IMR-90 (cell line): ENCODE measurements around the gene ALG1. TPM values are rescaled to one million over a fixed set of nuclear protein-coding genes. Genes with fewer than 3 reads are reported as not detected.

Source experiments
- ATAC-seq: fragments of 200-7000 bp; cut with Tn5 transposase; 2 replicates; pipeline ENCODE4 v1.9.1; 2020; ENCODE audit warnings: low read depth, mild to moderate bottlenecking, moderate library complexity
- BruUV-seq: library from RNA; stranded (reverse); fragments of 400-500 nt; replicated peaks from 2 replicates; lab custom pipeline; 2021; lab: Mats Ljungman, UMichigan
- CTCF ChIA-PET: fragments of 300-600 bp; formaldehyde crosslinking; extraction: SDS; loops from one replicate; lab custom pipeline; 2021; ENCODE audit warnings: antibody characterized with exemption; lab: Yijun Ruan, JAX
- POLR2A ChIA-PET: fragments of 300-600 bp; sonication (Branson Sonifier 250); formaldehyde crosslinking; loops from one replicate; lab custom pipeline; 2022; ENCODE audit warnings: antibody characterized with exemption; ENCODE audit not compliant: unreplicated experiment; lab: Charles Lee
- DNase-seq: peaks from one replicate; pipeline ENCODE4 v3.0.0; 2013
- H2AFZ ChIP-seq: replicated peaks from 2 replicates; pipeline ENCODE3; 2013; ENCODE audit warnings: low read length, mild to moderate bottlenecking; ENCODE audit not compliant: poor library complexity
- H2AK5ac ChIP-seq: 2 replicates; pipeline ENCODE4 v1.6.1; 2013; ENCODE audit warnings: low read depth, low read length, inconsistent platforms
- H2AK9ac ChIP-seq: replicated peaks from 2 replicates; pipeline ENCODE3; 2013; ENCODE audit warnings: mild to moderate bottlenecking, low read depth, low read length, moderate library complexity; ENCODE audit not compliant: poor library complexity
- H2BK120ac ChIP-seq: 2 replicates; pipeline ENCODE4 v1.6.1; 2013; ENCODE audit warnings: low read depth, low read length, inconsistent platforms
- H2BK15ac ChIP-seq: 3 replicates; pipeline ENCODE4 v1.6.1; 2013; ENCODE audit warnings: low read depth, low read length, inconsistent platforms
- H2BK20ac ChIP-seq: 2 replicates; pipeline ENCODE4 v1.6.1; 2013; ENCODE audit warnings: low read depth, mild to moderate bottlenecking, inconsistent platforms, low read length, moderate library complexity
- H2BK5ac ChIP-seq: 2 replicates; pipeline ENCODE4 v1.6.1; 2013; ENCODE audit warnings: mild to moderate bottlenecking, low read depth, low read length, inconsistent platforms; ENCODE audit not compliant: poor library complexity, severe bottlenecking
- H3K14ac ChIP-seq: replicated peaks from 2 replicates; pipeline ENCODE4 v1.6.1; 2013; ENCODE audit warnings: low read depth, low read length, inconsistent platforms
- H3K18ac ChIP-seq: 2 replicates; pipeline ENCODE4 v1.6.1; 2013; ENCODE audit warnings: low read depth, low read length, control low read depth
- H3K23ac ChIP-seq: 2 replicates; pipeline ENCODE4 v1.6.1; 2013; ENCODE audit warnings: low read depth, low read length, inconsistent platforms
- H3K27ac ChIP-seq: 2 replicates; pipeline ENCODE4 v1.5.1; 2013; ENCODE audit warnings: mild to moderate bottlenecking, control low read depth, low read length; ENCODE audit not compliant: insufficient read depth
- H3K27me3 ChIP-seq: 2 replicates; pipeline ENCODE4 v1.6.1; 2013; ENCODE audit warnings: low read length; ENCODE audit not compliant: control insufficient read depth, insufficient read depth
- H3K36me3 ChIP-seq: 2 replicates; pipeline ENCODE4 v1.6.1; 2013; ENCODE audit warnings: low read length, mixed read lengths; ENCODE audit not compliant: control insufficient read depth, insufficient read depth
- H3K4ac ChIP-seq: 2 replicates; pipeline ENCODE4 v1.6.1; 2013; ENCODE audit warnings: low read depth, low read length, inconsistent platforms
- H3K4me1 ChIP-seq: 2 replicates; pipeline ENCODE4 v1.6.1; 2013; ENCODE audit warnings: low read length, mixed read lengths; ENCODE audit not compliant: control insufficient read depth, insufficient read depth
- H3K4me2 ChIP-seq: 2 replicates; pipeline ENCODE4 v1.6.1; 2013; ENCODE audit warnings: low read depth, mild to moderate bottlenecking, control low read depth, low read length, moderate library complexity
- H3K4me3 ChIP-seq: 2 replicates; pipeline ENCODE4 v1.5.1; 2013; ENCODE audit warnings: low read depth, mild to moderate bottlenecking, control low read depth, low read length, moderate library complexity; ENCODE audit not compliant: insufficient read depth
- H3K56ac ChIP-seq: 2 replicates; pipeline ENCODE4 v1.6.1; 2013; ENCODE audit warnings: low read length, inconsistent platforms; ENCODE audit not compliant: insufficient read depth; ENCODE audit errors: extremely low read depth
- H3K79me1 ChIP-seq, 2 experiments: 2 replicates each; pipeline ENCODE4 v1.6.1; 2013; ENCODE audit warnings: low read length in 2 of 2, inconsistent platforms in 1 of 2, low read depth in 1 of 2
- H3K9ac ChIP-seq: 2 replicates; pipeline ENCODE4 v1.6.1; 2013; ENCODE audit warnings: low read depth, low read length, control low read depth
- H3K9me1 ChIP-seq: 2 replicates; pipeline ENCODE4 v1.6.1; 2013; ENCODE audit warnings: low read length, inconsistent platforms; ENCODE audit not compliant: insufficient read depth
- H3K9me3 ChIP-seq: 2 replicates; pipeline ENCODE4 v1.6.1; 2013; ENCODE audit warnings: low read length; ENCODE audit not compliant: control insufficient read depth, insufficient read depth
- H4K20me1 ChIP-seq: 2 replicates; pipeline ENCODE4 v1.6.1; 2013; ENCODE audit warnings: low read length, inconsistent platforms; ENCODE audit not compliant: insufficient read depth
- H4K5ac ChIP-seq: 2 replicates; pipeline ENCODE4 v1.6.1; 2013; ENCODE audit warnings: mild to moderate bottlenecking, low read depth, low read length, control low read depth
- H4K8ac ChIP-seq, 2 experiments: 2 replicates each; pipeline ENCODE4 v1.6.1; 2013; ENCODE audit warnings: low read depth in 2 of 2, low read length in 2 of 2, control low read depth in 1 of 2, inconsistent platforms in 1 of 2
- H4K91ac ChIP-seq: 2 replicates; pipeline ENCODE4 v1.6.1; 2013; ENCODE audit warnings: low read depth, low read length, inconsistent platforms; ENCODE audit not compliant: insufficient read depth
- MXI1 ChIP-seq: IDR thresholded peaks from 2 replicates; pipeline ENCODE4 v1.6.1; 2012; ENCODE audit warnings: low read depth, mild to moderate bottlenecking, low read length, moderate library complexity, borderline replicate concordance
- NFE2L2 ChIP-seq: fragments of 150-350 bp; IDR thresholded peaks from 2 replicates; pipeline ENCODE4 v1.6.1; 2016; ENCODE audit warnings: low read depth, mild to moderate bottlenecking, low read length
- POLR2A ChIP-seq: IDR thresholded peaks from 2 replicates; pipeline ENCODE4 v1.6.1; 2012; ENCODE audit warnings: mild to moderate bottlenecking, low read depth, low read length
- SMC3 ChIP-seq: fragments of 150-350 bp; IDR thresholded peaks from 2 replicates; pipeline ENCODE4 v1.6.1; 2016; ENCODE audit warnings: low read depth, mild to moderate bottlenecking, antibody characterized with exemption, low read length, moderate library complexity
- WGBS, 2 experiments: methylation state at CpG; one replicate each; pipeline versions ENCODE4 v1.1.5 to v1.1.7; 2013; ENCODE audit warnings: missing lambda C conversion rate in 2 of 2; ENCODE audit not compliant: insufficient read length in 1 of 2; ENCODE audit errors: extremely low coverage in 2 of 2; 5-methylcytosine and 5-hydroxymethylcytosine counted together
- dilution Hi-C: fragments of 300-500 bp; cut with HindIII; formaldehyde crosslinking; loops from one replicate; pipeline ENCODE4 v1.14.3; 2018; ENCODE audit warnings: low sequenced_read_pairs; ENCODE audit not compliant: unreplicated experiment
- in situ Hi-C: fragments of 300-500 bp; cut with MboI; formaldehyde crosslinking; loops from 3 replicates; pipeline ENCODE4 v1.14.3; 2019; ENCODE audit warnings: low sequenced_read_pairs, inconsistent platforms, mixed read lengths
- intact Hi-C: fragments of 100-400 bp; cut with micrococcal nuclease; formaldehyde crosslinking; loops from 2 replicates; pipeline ENCODE4 v1.10.0; 2022
- polyA plus RNA-seq, 3 experiments: library from polyadenylated mRNA; depleted of rRNA; stranded (reverse); fragments of >200 nt; gene quantifications; 2 replicates each; pipeline ENCODE4 v1.2.3, GENCODE V29; 2012; ENCODE audit warnings: low replicate concordance in 1 of 3
- total RNA-seq: library from RNA; depleted of rRNA; stranded (reverse); fragments of >200 nt; gene quantifications from 2 replicates; pipeline ENCODE4 v1.2.3, GENCODE V29; 2012
- TF ChIP-seq, protein P1 (sequence below): conservative IDR thresholded peaks from 2 replicates; pipeline ENCODE4 v1.5.1; 2012; ENCODE audit warnings: mild to moderate bottlenecking, low read depth, low read length, improper control_type of control experiment
- TF ChIP-seq, protein P2 (sequence below): fragments of 150-350 bp; IDR thresholded peaks from 2 replicates; pipeline ENCODE4 v1.6.1; 2017; ENCODE audit warnings: mild to moderate bottlenecking, antibody characterized with exemption, low read length, low read depth

ALG1 gene
- total and polyA plus RNA-seq, 2 of the 4 experiments (the other 2 are of a cell fraction): 30.9 to 41.0 TPM

DNA sequence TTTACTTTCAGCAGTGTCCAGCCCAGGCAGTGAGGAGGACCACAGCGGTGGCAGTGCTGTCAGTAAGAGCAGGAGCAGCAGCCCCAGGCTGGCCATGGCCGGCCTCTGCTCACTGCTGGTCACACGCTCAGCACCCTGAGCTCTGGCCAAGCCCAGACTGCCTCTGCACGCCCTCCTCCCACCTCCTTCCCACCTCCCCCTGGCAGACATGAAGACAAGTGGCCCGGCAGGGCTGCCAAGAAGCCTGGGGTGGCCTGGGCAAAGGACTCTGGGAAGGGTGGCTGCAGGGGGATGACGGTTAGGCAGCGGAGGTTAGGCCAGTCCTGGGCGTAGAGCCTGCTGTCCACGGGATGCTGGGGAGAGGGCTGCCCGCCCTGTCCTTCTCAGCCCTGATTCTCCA, 5.8 kb upstream of the ALG1 start, which contains the start of gene C16orf89:
C16orf89 (minus strand) TSS at position 144 of the 400 bp plus-strand sequence; CDS start at position 96, 48 bp downstream.
- Histone ChIP-seq H3K4me1 (peaks cover 6% of the 10 kb centered on the region; the same call in 1 of the 2 replicates), H4K91ac (no peak within 1 kb of the TSS), H2BK15ac (no peak within 1 kb of the TSS), H4K8ac (no peak within 1 kb of the TSS; a peak in 1 of 4 replicates), H2AFZ (peak within 1 kb of the TSS; percentile 39), H3K23ac (no peak within 1 kb of the TSS), H3K56ac (no peak within 1 kb of the TSS), H2AK5ac (no peak within 1 kb of the TSS), H4K20me1 (no peaks in the 10 kb centered on the region), H3K4ac (no peak within 1 kb of the TSS), H3K9me3 (no peaks in the 10 kb centered on the region), H3K27me3 (peaks cover 19% of the 10 kb centered on the region), H3K27ac (no peak within 1 kb of the TSS), H3K36me3 (no peaks in the 10 kb centered on the region), H2BK20ac (no peak within 1 kb of the TSS), H3K4me2 (peak within 1 kb of the TSS; percentile 63; the same call in 1 of the 2 replicates), H3K79me1 (no peaks in the 10 kb centered on the region), H3K4me3 (no peak within 1 kb of the TSS), H2AK9ac (no peak within 1 kb of the TSS), H2BK120ac (no peak within 1 kb of the TSS), H2BK5ac (no peak within 1 kb of the TSS), H3K18ac (no peak within 1 kb of the TSS; the same call in 1 of the 2 replicates), H3K9ac (no peak within 1 kb of the TSS), H4K5ac (no peak within 1 kb of the TSS; the same call in 1 of the 2 replicates), H3K14ac (no peak within 1 kb of the TSS), H3K9me1 (peaks cover 3% of the 10 kb centered on the region; the same call in 1 of the 2 replicates)
- dilution Hi-C loops (no loop called here), intact Hi-C loops (no loop called here), in situ Hi-C loops (no loop called here)
- no peak for TF ChIP-seq POLR2A
- no peak for TF ChIP-seq NFE2L2
- TF ChIP-seq, protein P1, sequence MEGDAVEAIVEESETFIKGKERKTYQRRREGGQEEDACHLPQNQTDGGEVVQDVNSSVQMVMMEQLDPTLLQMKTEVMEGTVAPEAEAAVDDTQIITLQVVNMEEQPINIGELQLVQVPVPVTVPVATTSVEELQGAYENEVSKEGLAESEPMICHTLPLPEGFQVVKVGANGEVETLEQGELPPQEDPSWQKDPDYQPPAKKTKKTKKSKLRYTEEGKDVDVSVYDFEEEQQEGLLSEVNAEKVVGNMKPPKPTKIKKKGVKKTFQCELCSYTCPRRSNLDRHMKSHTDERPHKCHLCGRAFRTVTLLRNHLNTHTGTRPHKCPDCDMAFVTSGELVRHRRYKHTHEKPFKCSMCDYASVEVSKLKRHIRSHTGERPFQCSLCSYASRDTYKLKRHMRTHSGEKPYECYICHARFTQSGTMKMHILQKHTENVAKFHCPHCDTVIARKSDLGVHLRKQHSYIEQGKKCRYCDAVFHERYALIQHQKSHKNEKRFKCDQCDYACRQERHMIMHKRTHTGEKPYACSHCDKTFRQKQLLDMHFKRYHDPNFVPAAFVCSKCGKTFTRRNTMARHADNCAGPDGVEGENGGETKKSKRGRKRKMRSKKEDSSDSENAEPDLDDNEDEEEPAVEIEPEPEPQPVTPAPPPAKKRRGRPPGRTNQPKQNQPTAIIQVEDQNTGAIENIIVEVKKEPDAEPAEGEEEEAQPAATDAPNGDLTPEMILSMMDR: no peak
- no peak for TF ChIP-seq SMC3
- no peak for TF ChIP-seq MXI1
- TF ChIP-seq, protein P2, sequence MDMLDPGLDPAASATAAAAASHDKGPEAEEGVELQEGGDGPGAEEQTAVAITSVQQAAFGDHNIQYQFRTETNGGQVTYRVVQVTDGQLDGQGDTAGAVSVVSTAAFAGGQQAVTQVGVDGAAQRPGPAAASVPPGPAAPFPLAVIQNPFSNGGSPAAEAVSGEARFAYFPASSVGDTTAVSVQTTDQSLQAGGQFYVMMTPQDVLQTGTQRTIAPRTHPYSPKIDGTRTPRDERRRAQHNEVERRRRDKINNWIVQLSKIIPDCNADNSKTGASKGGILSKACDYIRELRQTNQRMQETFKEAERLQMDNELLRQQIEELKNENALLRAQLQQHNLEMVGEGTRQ: no peak
- DNase-seq (no peak), ATAC-seq (peak; percentile 72)
- ChIA-PET CTCF (interaction anchor here (1.3 kb wide), 1 partner anchor 19 kb away, joined by 4 read pairs; no protein-coding TSS in a partner anchor), POLR2A (no interaction called here)
- WGBS, 2 experiments: 30% methylated on average over 2 of the region's 10 CpGs; no CpG with 5 or more reads in 1 of the 2 experiments
- no TSS peak for BruUV-seq
